ENCODE data around the gene GPX2. TPM values are rescaled to one million over a fixed set of nuclear protein-coding genes. Genes with fewer than 3 reads are reported as not detected.

GPX2 gene
- total RNA-seq (2022; extraction: Qiagen RNA extraction; ENCODE audit: low read depth), result 179 to 281 TPM (median 196 TPM) in 5 replicates

DNA sequence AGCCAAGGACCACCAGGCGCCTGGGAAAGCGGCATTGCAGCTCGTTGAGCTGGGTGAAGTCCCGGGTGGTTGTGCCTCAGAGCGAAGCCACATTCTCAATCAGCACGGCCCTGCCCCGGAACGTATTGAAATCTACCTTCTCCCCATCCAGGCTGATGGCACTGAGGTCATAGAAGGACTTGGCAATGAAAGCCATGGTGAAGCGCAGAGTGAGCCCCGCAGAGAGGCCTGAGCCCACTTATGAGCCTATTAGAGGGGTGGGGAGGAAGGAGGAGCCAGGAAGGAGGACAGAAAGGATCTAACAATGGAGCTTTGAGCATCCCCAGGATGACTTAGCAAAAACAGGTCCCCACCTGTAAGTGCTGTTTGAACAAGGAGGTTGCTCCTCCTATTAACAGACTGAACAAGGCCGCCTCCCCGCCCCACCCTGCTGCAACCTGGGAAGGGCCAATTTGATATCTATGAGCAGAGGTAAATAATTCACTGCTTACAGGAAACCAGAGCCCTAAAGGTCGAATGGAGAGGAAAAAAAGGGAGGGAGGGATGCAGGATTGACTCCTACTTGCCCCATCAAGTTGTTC, at the start of gene GPX2:
Gene GPX2 (minus strand): TSS at position 215 of the 581 bp plus-strand sequence. CDS start 19 bp downstream, at position 196.

GRCh38 chr14:64986648-64987437, 44.3 kb upstream of the GPX2 start, which contains the start of gene FNTB:
FNTB (plus strand) TSS chr14:64986895; CDS start chr14:64986954, 59 bp downstream.

GRCh38 chr14:64971943-64972791, 29.6 kb upstream of the GPX2 start, which contains the start of gene RAB15:
RAB15 (minus strand) TSS chr14:64972336; CDS start chr14:64972076, 260 bp downstream.

DNA sequence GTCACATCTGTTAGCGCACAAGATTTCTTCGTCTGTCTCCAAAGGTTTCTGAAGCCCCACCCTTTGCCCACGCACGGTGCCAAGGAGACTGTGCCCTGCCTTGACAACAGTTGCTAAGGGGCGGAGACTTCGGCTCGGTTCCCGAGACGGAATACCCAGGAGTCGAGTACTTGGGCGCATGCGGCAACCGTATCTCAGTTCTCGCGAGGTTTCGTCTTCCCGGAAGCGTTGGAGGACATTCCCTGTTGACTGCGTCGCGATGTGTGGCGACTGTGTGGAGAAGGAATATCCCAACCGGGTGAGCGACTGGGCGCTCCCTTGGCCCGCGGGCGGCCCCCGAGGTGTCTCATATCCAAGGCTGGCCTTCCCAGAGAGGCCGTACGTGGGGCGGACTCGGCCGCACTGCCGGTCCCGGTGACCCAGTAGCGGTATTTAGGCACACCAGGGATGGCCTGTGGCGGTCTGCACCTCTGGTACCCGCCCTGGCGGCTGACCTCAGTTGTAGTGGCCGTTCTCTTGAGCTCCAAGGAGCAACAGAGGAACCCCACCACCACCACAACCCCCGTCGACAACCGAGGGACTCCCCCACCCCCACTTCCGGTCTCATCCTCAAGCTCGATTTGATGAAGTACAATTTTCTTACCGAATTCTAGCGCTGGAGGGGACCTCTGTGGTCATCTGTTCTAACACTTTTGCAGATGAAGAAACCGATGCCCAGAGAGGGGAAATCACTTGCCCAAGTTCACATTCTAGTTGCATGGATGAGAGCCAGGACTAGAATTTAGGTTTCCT, 28.1 kb downstream of the GPX2 start, which contains the start of gene CHURC1:
Gene CHURC1 (plus strand): TSS at position 219 of the 792 bp plus-strand sequence. CDS start 41 bp downstream, at position 260.

Other genes starting within 250 kb of the GPX2 start
- 19.8 to 37.8 TPM (median 31.5 TPM) in 5 replicates for gene PLEKHG3, start 238.3 kb downstream of the GPX2 start, total RNA-seq (2022; extraction: Qiagen RNA extraction; ENCODE audit: low read depth)
- gene SPTB, start 62.8 kb downstream of the GPX2 start, total RNA-seq (2022; extraction: Qiagen RNA extraction; ENCODE audit: low read depth), result 0.91 to 1.6 TPM (median 1.4 TPM) in 5 replicates
- gene CHURC1, start 28.3 kb downstream of the GPX2 start, total RNA-seq (2022; extraction: Qiagen RNA extraction; ENCODE audit: low read depth), result 65.6 to 181 TPM (median 80.4 TPM) in 5 replicates
- gene RAB15, start 29.6 kb upstream of the GPX2 start, total RNA-seq (2022; extraction: Qiagen RNA extraction; ENCODE audit: low read depth), result 19.1 to 22.5 TPM (median 19.9 TPM) in 5 replicates
- gene FNTB, start 44.1 kb upstream of the GPX2 start, total RNA-seq (2022; extraction: Qiagen RNA extraction; ENCODE audit: low read depth), result 22.7 to 26.2 TPM (median 24.3 TPM) in 5 replicates
- 51.1 to 58.8 TPM (median 55.7 TPM) in 5 replicates for gene MAX, start 159.8 kb upstream of the GPX2 start, total RNA-seq (2022; extraction: Qiagen RNA extraction; ENCODE audit: low read depth)

All from A549 treated with ZK216348 at 1 μM for 4 hours (cell line).